ENCODE data around the gene TRAF1. TPM values are rescaled to one million over a fixed set of nuclear protein-coding genes. Genes with fewer than 3 reads are reported as not detected.

TRAF1 gene
- total and polyA plus RNA-seq, 10 of the 15 experiments (the other 5 are each of a cell fraction or from before 2014, with no cell fraction given) = 13.8 to 163 (median 128) TPM

- ChIA-PET RAD21 (ENCODE audit: unreplicated experiment) (interaction anchor here (0.7 to 8.7 kb wide), 10 partner anchors 16 to 228 kb away, joined by 3 to 104 read pairs (median 5); partner anchors contain the start of genes PHF19 and TRAF1), CTCF (interaction anchor here (0.9 to 3.0 kb wide), 8 partner anchors 15 to 136 kb away, joined by 3 to 13 read pairs (median 4); no protein-coding TSS in a partner anchor), SMC1A (ENCODE audit: uncharacterized antibody, unreplicated experiment) (interaction anchor here (0.7 to 23.6 kb wide), 10 partner anchors 9 to 137 kb away, joined by 3 to 522 read pairs (median 4); partner anchors contain the start of gene TRAF1), POLR2A (interaction anchor here (0.9 to 15.6 kb wide), 8 partner anchors 9 to 35 kb away, joined by 3 to 383 read pairs (median 6); partner anchors contain the start of genes PHF19 and TRAF1)
- in situ Hi-C loops (cut with MboI) = no loop called here
- H3K9ac ChIP-seq (ENCODE audit: control insufficient read depth, insufficient read depth, low read length) = peak overlapping the region; percentile 65
- DNase-seq (ENCODE audit: low read depth, low spot score) (no peak), ATAC-seq (peak; percentile 80), FAIRE-seq (peak; percentile 80)
- intact Hi-C loops (cut with micrococcal nuclease; ENCODE audit: unreplicated experiment) = loop anchor here (1.0 to 2.0 kb wide), 3 partner anchors 17 to 138 kb away; partner anchors contain the start of gene TRAF1
- H3K27ac ChIP-seq (ENCODE audit: control insufficient read depth, insufficient read depth) = peak overlapping the region; percentile 94
- H3K27me3 ChIP-seq (replicated peaks in 1 of 2; ENCODE audit: control insufficient read depth in 2 of 2, insufficient read depth in 2 of 2, low read length in 1 of 2) = no peaks in the 10 kb centered on the region
- peak overlapping the region; percentile 14; the same call in 1 of the 2 replicates for H2AFZ ChIP-seq (ENCODE audit: control insufficient read depth, low read depth, low read length)
- peaks cover 62% of the 10 kb centered on the region for H3K4me1 ChIP-seq (ENCODE audit: control insufficient read depth, insufficient read depth, low read length)
- H3K4me2 ChIP-seq (ENCODE audit: control insufficient read depth, insufficient read depth) = peak overlapping the region; percentile 87
- no peaks in the 10 kb centered on the region for H3K36me3 ChIP-seq (ENCODE audit: control insufficient read depth in 2 of 2, insufficient read depth in 2 of 2, low read length in 1 of 2)
- H3K9me3 ChIP-seq (replicated peaks; ENCODE audit: control insufficient read depth, insufficient read depth, low read length) = no peaks in the 10 kb centered on the region
- H3K79me2 ChIP-seq (ENCODE audit: control insufficient read depth, insufficient read depth, low read length) = no peaks in the 10 kb centered on the region
- 5% methylated on average over 6 of the region's 6 CpGs for WGBS (ENCODE audit: insufficient coverage, insufficient replicate concordance, low lambda C conversion rate, missing lambda C conversion rate)
- BruUV-seq (replicated peaks) = no TSS peak
- H4K20me1 ChIP-seq (ENCODE audit: control insufficient read depth, insufficient read depth) = no peaks in the 10 kb centered on the region
- no peak overlapping the region for H3K4me3 ChIP-seq
- TF ChIP-seq ZNF217 (IDR thresholded peaks at IDR 0.05) = peak; percentile 97
- no peak for TF ChIP-seq E2F4 (IDR thresholded peaks at IDR 0.05; ENCODE audit: low read depth, low read length)
- peak; percentile 97 for TF ChIP-seq JUNB (IDR thresholded peaks at IDR 0.05)
- TF ChIP-seq MYC (IDR thresholded peaks at IDR 0.05; ENCODE audit: insufficient read depth, insufficient read length, insufficient replicate concordance, low read length, severe bottlenecking) = no peak
- TF ChIP-seq REST (IDR thresholded peaks at IDR 0.05; ENCODE audit: low read depth, low read length) = no peak
- no peak for TF ChIP-seq SREBF2 (IDR thresholded peaks at IDR 0.05; ENCODE audit: low read length)
- peak; percentile 20 for TF ChIP-seq PBX3 (IDR thresholded peaks at IDR 0.05; ENCODE audit: insufficient replicate concordance, low read depth, low read length)
- no peak for TF ChIP-seq MXI1 (IDR thresholded peaks at IDR 0.05; ENCODE audit: low read depth, low read length)
- peak; percentile 22; the same call in 1 of the 2 replicates for TF ChIP-seq TAF1 (IDR thresholded peaks at IDR 0.05; ENCODE audit: borderline replicate concordance, low read depth, low read length)
- no peak for TF ChIP-seq MLLT1 (IDR thresholded peaks at IDR 0.05)
- TF ChIP-seq YY1 (IDR thresholded peaks at IDR 0.05; ENCODE audit: low read depth, low read length) = peak; percentile 77
- TF ChIP-seq MYB (IDR thresholded peaks at IDR 0.05; ENCODE audit: borderline replicate concordance, low read depth, low read length) = 0 out of 2 replicates have a peak, but pooled peaks have one; percentile 24
- TF ChIP-seq KAT2A (conservative IDR thresholded peaks at IDR 0.05; ENCODE audit: control insufficient read depth, low read depth, low read length) = no peak
Observed at GRCh38 chr9:120892748-120893610, 33.6 kb downstream of the TRAF1 start.
